ENCODE results near the gene TCEAL1. TPM values are rescaled to one million over a fixed set of nuclear protein-coding genes. Genes with fewer than 3 reads are reported as not detected.
A peak's percentile ranks its signal among the peaks of the same experiment; 100 is the strongest.

Gene TCEAL1
- total and polyA plus RNA-seq, 2 of the 13 experiments (the other 11 are each of a cell fraction or from before 2014, with no cell fraction given), result 11.2 to 14.8 TPM

DNA sequence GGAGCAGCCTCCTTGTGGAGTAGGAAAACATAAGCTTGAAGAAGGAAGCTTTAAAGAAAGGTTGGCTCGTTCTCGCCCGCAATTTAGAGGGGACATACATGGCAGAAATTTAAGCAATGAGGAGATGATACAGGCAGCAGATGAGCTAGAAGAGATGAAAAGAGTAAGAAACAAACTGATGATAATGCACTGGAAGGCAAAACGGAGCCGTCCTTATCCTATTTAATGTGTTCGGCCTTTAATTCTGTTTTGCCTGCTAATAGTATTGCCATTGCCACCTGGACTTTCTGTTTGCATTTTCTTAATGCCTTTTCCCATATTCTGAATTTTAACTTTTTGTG, 1.4 kb downstream of the TCEAL1 start:
- intact Hi-C loops (cut with micrococcal nuclease; ENCODE audit: unreplicated experiment), result loop anchor here (1.0 kb wide), 1 partner anchor 97 kb away; no protein-coding TSS in a partner anchor
- no peak for ATAC-seq
- Histone ChIP-seq H3K79me2 (ENCODE audit: insufficient read depth, low read length) (peaks cover 2% of the 10 kb centered on the region), H3K9ac (ENCODE audit: insufficient read depth, low read depth, low read length) (peak overlapping the region; percentile 71), H3K36me3 (replicated peaks in 1 of 2; ENCODE audit: control insufficient read depth in 1 of 2, insufficient read depth in 2 of 2, low read length in 2 of 2) (no peaks in the 10 kb centered on the region), H3K4me3 (replicated peaks in 1 of 3; ENCODE audit: insufficient read depth in 1 of 3, low read depth in 2 of 3, low read length in 3 of 3) (peak overlapping the region in 2 of 3 experiments; percentile 73 to 78; a peak in 4 of 6 replicates), H3K27me3 (ENCODE audit: control insufficient read depth in 1 of 2, insufficient read depth in 2 of 2, low read length in 2 of 2) (no peaks in the 10 kb centered on the region), H4K20me1 (ENCODE audit: insufficient read depth, low read length) (no peaks in the 10 kb centered on the region), H3K4me2 (ENCODE audit: low read depth, low read length) (peak overlapping the region; percentile 84), H2AFZ (ENCODE audit: low read length) (no peak overlapping the region), H3K4me1 (ENCODE audit: insufficient read depth, low read length) (peaks cover 7% of the 10 kb centered on the region; the same call in 1 of the 2 replicates), H3K27ac (ENCODE audit: extremely low read length, insufficient read depth, low read length) (peak overlapping the region; percentile 86), H3K9me3 (ENCODE audit: low read length) (no peaks in the 10 kb centered on the region)
- in situ Hi-C loops (cut with HindIII; ENCODE audit: extremely low pct_ligation_motif_present, low pct_unique_long_range_greater_than_20kb), result no loop called here
- no peak for TF ChIP-seq BRD4 (CRISPR knock-in tag; IDR thresholded peaks at IDR 0.05)
- no peak for TF ChIP-seq YY1 (IDR thresholded peaks at IDR 0.05; ENCODE audit: insufficient read depth, insufficient replicate concordance, low read depth, low read length)
- TF ChIP-seq TBX3 (IDR thresholded peaks at IDR 0.05; ENCODE audit: borderline replicate concordance), result no peak
- no peak for TF ChIP-seq FOXO1 (CRISPR knock-in tag; IDR thresholded peaks at IDR 0.05)
- TF ChIP-seq, protein P1, sequence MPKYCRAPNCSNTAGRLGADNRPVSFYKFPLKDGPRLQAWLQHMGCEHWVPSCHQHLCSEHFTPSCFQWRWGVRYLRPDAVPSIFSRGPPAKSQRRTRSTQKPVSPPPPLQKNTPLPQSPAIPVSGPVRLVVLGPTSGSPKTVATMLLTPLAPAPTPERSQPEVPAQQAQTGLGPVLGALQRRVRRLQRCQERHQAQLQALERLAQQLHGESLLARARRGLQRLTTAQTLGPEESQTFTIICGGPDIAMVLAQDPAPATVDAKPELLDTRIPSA (CRISPR knock-in tag; IDR thresholded peaks at IDR 0.05; ENCODE audit: borderline replicate concordance), result no peak
- no peak for TF ChIP-seq ZNF44 (CRISPR knock-in tag; IDR thresholded peaks at IDR 0.05)
- TF ChIP-seq NR2F2 (IDR thresholded peaks at IDR 0.05; ENCODE audit: borderline replicate concordance, low read depth), result no peak
- no peak for TF ChIP-seq NFYB (CRISPR knock-in tag; IDR thresholded peaks at IDR 0.05)
- TF ChIP-seq MZF1 (CRISPR knock-in tag; IDR thresholded peaks at IDR 0.05; ENCODE audit: borderline replicate concordance), result no peak
- no peak for TF ChIP-seq ZNF501 (CRISPR knock-in tag; IDR thresholded peaks at IDR 0.05)
- TF ChIP-seq ZNF496 (CRISPR knock-in tag; IDR thresholded peaks at IDR 0.05; ENCODE audit: insufficient replicate concordance), result no peak
- no peak for TF ChIP-seq ZNF75D (CRISPR knock-in tag; IDR thresholded peaks at IDR 0.05; ENCODE audit: borderline replicate concordance)
- TF ChIP-seq MED8 (CRISPR knock-in tag; IDR thresholded peaks at IDR 0.05; ENCODE audit: insufficient replicate concordance), result no peak
- TF ChIP-seq ZNF441 (CRISPR knock-in tag; IDR thresholded peaks at IDR 0.05; ENCODE audit: borderline replicate concordance), result no peak
- TF ChIP-seq HDAC1 (CRISPR knock-in tag; IDR thresholded peaks at IDR 0.05), result no peak
- TF ChIP-seq ZNF296 (CRISPR knock-in tag; conservative IDR thresholded peaks at IDR 0.05), result no peak
- WGBS (ENCODE audit: low lambda C conversion rate), result 71% methylated on average over 6 of the region's 6 CpGs
- ChIA-PET CTCF (ENCODE audit: low intra/inter-chr PET ratio, low total read pairs) (interaction anchor here (0.6 kb wide), 1 partner anchor 94 kb away, joined by 4 read pairs; no protein-coding TSS in a partner anchor), POLR2A (interaction anchor here (0.7 to 2.2 kb wide), 3 partner anchors 55 to 61 kb away, joined by 3 to 13 read pairs (median 9); no protein-coding TSS in a partner anchor)
- no TSS peak for BruUV-seq (replicated peaks)
- no peak for DNase-seq (ENCODE audit: low spot score)
- no peak for FAIRE-seq
